ENCODE measurements around the gene HSPA2.
A peak's percentile ranks its signal among the peaks of the same experiment; 100 is the strongest.

Gene HSPA2

DNA sequence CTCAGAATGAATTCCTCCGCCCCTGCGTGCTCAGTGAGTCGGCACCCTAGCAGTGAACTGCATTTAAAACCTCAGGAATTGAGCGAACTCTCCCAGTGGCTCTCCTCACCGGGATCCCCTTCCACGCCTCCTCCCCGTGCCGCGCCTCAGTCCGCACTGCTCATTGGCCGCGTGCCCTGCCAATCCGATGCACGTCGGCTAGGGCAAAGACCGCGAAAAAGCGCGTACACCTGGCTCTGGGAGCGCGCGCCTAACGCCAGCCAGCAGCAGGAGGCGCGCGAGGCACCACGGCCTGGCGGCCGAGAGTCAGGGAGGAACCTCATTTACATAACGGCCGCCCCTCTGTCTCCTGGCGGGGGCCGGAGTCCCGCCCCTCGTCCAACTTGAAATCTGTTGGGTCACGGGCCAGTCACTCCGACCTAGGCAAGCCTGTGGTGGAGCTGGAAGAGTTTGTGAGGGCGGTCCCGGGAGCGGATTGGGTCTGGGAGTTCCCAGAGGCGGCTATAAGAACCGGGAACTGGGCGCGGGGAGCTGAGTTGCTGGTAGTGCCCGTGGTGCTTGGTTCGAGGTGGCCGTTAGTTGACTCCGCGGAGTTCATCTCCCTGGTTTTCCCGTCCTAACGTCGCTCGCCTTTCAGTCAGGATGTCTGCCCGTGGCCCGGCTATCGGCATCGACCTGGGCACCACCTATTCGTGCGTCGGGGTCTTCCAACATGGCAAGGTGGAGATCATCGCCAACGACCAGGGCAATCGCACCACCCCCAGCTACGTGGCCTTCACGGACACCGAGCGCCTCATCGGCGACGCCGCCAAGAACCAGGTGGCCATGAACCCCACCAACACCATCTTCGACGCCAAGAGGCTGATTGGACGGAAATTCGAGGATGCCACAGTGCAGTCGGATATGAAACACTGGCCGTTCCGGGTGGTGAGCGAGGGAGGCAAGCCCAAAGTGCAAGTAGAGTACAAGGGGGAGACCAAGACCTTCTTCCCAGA lies at the start of gene HSPA2:
HSPA2 (plus strand) TSS at position 534 of the 995 bp plus-strand sequence; CDS start at position 643, 109 bp downstream.
- peak; percentile 94 to 95 for DNase-seq (ENCODE audit: low read depth in 2 of 2)

DNA sequence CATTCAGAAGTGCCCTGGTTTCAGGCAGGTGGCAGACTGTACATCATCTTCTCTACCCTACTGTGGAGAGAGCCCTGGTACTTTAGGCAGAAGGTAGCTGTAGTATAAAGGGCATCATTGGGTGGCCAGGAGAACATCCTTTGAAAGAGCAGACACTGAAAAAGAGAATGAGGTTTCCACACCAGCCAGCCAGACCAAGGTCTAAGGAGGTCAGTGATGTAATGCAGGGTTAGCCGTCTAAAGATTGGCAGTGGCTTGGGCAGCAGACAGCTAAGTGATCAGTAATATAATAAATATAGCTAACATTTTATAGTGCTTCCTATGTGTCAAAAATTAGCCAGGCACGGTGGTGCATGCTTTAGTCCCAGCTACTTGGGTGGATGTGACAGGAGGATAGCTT lies 48.9 kb upstream of the HSPA2 start:
- DNase-seq (ENCODE audit: low read depth in 2 of 2): no peak

DNA sequence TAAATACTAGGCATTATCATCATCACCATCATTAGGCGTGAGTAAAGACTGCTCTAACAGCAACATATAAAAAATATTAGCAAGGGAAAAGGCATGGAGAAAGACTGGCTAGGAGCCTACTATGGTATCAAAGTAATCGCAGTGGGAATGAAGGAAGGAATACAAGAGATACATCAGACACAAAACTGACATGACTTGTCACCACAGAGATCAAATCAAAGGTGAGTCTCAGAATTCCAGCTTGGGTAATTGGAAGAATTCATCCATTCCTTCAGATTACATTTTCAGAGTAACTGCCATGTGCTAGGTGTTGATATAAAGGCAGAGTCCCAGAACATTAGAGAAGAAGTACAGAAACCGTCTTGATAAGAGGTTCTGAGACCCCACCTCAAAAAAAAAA lies 47.1 kb upstream of the HSPA2 start:
- no peak for DNase-seq (ENCODE audit: low read depth in 2 of 2)

DNA sequence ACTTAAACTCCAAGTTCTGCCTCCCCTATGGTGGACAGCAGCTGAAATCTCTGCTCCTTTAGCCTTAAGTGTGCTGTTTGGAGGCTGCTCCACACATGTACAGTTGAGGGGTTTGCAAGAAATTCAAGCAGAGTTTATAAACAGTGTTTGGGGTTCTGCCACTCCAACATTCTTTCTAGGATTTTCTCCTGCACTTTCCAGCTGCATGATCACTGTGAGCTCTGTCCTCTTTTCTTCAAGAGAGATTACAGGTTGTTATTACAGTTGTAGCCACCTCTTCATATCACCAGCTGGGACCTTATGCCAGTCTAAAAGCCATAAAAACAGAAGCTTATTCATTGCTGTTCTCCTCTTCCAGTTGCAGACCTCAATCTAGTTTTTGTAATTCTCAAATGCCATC lies 45.3 kb upstream of the HSPA2 start:
- DNase-seq (ENCODE audit: low read depth in 2 of 2): no peak

DNA sequence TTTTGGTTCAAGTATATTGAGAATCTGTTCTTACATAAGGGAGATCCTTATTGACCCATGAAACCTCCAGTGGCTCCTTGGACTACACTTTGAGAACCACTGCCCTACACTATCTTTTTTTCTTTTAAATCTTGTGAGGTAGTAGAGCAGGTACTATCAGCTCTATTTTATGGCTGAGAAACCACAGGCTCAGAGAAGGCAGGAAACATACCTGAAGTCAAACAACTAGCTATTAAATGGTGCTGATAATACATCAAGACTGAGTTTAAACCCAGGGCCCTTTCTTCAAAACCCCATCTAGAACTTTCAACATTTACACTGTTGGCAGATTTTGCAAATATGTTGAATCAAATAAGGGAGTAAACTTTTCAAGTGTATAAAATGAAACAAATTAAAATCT lies 43.8 kb upstream of the HSPA2 start:
- no peak for DNase-seq (ENCODE audit: low read depth in 2 of 2)

DNA sequence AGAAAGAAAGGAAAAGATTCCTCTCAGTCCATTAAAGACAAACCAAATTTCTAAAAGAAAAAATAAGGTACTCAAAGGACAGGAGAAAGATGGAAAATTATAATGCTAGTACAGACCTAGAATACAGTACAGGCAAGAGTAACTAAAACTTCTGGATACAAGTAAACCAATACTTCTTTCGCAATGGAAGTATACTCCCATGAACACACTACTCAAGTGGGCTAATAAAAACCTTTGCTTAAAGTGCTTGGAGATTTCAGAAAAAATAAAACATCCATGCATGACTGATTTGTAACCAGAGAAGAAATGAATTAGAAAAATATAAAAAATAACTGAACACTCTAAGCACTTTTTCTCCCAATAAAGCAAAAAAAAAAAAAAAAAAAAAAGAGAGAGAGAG lies 40.5 kb upstream of the HSPA2 start:
- DNase-seq (ENCODE audit: low read depth in 2 of 2): no peak

DNA sequence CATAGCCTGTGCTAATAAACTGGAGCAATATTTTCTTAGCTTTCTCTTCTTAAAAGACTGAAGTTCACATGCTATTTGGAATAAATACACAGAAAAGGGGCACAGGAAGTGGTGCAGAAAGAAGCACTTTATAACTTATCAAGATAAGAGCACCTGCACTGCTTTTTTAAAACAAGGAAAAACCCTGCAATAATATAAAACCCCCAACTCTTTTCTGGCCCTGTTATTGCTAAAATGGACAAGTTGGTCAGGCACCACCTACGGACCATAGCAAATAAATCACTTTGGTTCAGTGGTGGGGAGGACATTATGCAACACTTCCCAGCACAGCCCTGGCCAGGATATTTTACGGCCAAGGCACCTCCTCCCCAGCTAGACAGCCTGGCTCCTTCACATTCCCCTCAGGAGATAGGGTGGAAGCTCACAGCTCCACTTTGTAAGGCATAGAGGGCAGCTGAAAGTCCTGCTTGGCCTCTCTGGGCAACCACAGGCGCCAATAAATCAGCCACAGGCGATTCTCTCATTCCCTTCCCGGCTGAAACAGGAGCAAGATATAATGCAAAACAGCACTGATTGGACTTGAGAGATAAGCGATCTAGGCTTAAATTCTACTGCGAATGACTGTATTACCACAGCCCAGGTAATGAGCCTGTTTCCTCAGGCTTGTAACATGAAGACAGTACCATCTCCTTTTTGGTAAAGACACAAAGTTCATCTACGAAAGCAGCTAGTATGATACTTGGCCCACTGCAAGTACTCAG lies 39.0 kb upstream of the HSPA2 start:
- no peak for DNase-seq (ENCODE audit: low read depth in 2 of 2)

DNA sequence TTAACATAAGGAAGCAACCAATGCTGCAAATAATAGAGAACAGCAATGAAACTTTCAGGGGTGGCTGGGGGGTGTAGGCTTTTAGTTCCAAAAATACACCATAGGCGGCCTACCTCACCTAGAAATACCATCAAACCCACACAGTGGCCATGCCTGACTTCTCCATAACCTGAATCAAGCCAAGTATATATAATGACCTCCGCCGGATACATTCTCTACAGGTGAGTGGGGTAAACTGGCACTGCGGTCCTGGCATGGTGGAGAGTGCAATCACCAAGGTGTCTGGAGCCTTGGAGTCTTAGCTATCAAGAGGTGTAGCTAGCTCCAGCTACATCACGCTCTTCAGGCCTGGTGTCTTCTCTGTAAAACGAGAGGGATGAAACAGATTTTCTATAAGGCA lies 38.1 kb upstream of the HSPA2 start:
- no peak for DNase-seq (ENCODE audit: low read depth in 2 of 2)

DNA sequence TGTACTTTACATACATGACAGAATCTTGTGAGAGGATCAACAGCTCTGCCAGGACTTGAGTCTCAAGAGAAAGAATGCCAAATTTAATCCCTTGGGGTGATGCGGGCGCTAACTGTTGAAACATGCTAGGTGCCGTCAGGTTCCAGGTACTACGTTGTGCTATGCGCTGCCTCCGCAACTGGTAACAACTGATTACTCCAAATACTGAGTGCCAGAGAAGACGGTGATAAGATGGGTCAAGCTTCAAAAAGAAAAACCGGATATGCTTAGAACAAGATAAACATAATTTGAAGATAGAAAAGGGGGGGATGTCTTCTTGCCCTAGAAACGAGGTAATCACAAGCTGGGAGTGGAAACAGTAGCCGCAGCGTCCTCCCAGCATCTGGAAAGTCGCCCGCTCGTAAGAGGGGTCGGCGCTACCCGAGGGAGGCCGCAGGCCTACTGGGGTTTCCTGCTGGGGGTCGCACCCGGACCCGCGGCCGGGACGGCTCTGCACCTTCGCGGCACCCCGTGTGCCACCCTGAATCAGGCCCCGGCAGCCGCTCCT lies 37.6 kb upstream of the HSPA2 start:
- no peak for DNase-seq (ENCODE audit: low read depth in 2 of 2)

DNA sequence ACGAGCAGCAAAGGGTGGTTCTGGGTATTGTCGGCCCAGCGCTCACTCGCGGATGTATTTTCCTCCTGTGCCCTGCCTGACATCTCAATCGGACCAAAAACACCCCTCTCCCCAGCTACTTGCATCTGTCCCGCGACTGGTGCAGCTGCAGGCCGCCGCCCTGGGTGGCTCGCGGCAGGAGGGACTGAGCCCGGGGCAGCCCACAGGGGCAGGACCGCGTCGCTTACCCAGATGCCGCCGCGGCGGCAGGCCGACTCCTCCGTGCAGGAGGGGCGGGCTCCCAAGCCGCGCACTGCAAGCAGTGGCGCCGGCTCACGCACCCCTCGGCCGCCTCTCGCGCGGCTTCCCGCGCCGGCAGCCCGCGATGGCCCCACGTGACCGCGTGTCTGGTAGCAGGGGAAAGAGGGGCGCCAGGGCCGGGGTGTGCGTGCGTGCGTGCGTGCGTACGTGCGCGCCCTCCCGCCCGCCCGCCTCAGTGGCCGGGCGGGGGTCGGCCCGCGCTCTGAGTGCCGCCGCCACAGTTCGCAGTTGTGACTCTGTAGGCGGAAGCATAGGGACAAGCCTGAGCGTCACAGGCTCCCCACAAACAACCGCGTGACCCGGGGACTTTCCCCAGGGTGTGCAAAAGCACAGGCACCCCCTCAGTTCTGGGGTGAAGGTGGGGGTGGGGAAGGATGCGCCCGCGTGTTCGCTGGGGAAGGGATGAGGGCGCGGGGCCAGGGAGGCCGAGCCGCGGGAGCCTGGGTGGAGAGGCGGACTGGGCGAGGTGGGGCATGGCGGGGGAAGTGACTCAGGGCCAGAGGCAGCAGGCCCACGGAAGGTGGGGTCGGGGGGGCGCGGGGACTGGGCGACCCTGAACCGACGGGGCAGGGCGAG lies 36.9 kb upstream of the HSPA2 start, which contains the start of gene ZBTB25:
ZBTB25 (minus strand) TSS at position 405 of the 876 bp plus-strand sequence. CDS start 13,305 bp downstream, outside the sequence.
- DNase-seq (ENCODE audit: low read depth in 2 of 2): peak; percentile 84 to 90

DNA sequence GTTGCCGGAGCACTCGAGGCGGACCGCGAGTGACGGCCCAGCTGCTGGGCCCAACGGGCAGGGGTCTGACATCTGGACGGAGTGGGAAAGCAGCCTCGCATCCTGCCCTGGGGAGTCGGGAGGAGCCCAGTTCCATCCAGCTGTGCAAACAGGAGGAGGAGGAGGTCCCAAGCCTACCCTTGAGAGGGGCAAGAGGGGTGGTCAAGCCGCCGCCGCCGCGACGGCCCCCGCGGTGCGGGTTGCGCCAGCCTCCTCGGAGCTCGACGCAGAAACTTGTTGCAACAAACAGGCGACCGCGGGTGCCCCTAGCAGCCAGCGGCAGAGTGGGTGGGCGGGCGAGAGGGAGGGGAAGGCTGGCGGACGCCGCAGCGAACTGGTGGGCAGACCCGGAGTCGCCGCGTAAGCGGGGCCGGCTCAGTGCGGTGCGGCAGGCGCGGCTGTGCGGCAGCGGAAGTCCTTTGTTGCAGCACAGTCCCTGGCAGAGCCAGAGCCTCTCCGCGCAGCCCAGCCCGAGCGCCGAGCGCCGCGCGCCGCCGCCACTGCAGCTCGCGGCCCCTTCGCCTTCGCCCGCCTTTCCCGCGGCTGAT lies 36.1 kb upstream of the HSPA2 start, which contains the start of gene ZBTB1:
ZBTB1 (plus strand) TSS at position 461 of the 587 bp plus-strand sequence. CDS start 16,735 bp downstream, outside the sequence.
- peak; percentile 81 to 88 for DNase-seq (ENCODE audit: low read depth in 2 of 2)

DNA sequence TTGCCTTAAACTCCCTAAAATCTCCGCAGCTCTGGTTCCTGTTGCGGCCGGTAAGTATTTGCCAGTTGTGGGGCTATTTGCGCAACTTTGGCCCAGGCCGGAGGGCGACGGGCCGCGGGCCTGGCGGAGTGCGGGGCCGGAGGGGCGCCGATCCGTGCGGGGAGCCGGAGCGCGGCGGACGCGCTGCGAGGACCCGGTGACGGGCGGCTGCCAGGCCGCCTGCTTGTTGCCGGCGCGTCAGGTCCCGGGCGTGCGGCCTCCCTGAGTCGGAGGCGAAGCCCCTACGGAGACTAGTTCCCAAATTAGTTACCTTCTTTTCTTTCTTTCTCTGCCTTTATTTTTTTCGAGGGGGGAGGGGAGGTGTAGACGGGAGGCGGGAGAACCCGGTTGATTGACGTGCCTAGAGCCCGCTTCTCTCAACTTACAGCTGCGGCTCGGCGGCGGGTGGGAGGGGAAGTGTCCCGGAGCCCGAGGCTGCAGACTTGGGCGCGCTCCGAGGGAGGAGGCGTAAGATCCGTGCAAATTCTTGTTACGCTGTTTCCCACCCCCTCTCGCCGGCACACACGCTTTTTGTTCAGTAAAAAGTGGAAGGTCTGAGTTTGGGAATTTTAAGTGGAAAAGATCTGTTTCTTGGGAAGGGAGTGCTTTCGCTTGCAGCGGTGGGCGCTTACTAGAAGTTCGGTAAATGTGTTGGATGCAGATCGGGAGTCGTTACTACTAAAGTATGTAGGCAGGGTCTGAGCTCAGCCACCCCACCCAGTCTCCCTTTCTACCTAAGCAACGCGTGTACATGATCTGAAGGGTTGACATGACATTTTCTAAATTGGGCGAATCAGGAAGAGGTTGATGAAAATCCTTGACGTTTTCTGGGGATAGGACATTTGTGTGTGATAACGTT lies 35.4 kb upstream of the HSPA2 start:
- peak; percentile 77 to 85 for DNase-seq (ENCODE audit: low read depth in 2 of 2)

DNA sequence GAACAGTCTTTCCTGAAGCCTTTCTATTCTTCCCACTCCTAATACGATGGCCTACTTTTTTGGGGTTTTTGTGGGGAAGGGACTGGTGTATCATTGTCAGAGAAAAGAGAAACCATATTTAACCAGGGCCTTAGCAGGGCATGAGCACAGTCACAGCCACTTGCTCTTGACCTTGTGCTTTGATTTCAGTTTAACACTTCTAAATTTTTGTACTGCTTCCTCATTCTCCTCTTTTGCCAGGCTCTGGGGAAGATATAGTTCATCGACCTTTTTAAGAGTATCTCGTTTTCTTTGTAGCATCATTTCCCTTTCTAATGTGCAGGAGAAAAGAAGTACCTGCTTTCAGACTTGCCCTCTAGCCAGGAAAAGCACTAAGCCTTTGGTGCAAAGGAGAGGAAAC lies 33.8 kb upstream of the HSPA2 start:
- DNase-seq (ENCODE audit: low read depth in 2 of 2): no peak

DNA sequence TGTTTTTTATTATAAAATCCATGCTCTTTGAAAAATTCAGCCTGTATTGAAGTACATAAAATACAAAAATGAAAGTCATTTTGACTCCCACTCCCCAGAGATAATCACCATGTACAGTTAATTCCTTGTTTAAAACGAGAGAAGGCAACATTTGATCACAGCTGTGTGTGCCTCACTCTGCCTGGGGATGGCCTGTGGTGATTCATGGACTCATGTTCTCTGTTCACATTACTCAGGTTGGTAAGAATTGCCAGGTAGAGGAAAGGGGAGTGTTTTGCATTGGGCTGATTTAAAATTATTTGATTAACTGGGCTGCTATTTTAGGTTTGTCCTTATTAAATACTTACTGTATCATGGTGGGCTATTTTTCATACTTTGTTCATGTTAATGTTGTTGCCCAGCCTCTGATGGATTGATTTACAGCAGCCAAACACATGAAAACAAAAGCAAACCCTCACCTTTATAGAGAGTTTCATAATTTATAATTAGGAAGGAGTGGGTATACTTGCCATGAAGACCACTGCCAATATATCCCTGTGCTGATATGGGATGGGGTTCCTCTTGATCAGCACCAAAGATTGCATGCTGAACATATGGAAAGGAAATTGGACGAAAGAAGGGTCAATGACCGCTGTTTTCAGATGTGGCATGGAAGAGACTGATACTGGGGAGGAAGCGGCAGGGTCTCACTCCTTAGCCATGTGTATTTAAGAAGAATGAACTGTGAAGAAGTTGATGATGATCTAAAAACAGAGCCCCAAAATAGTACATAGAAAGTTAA lies 33.0 kb upstream of the HSPA2 start:
- DNase-seq (ENCODE audit: low read depth in 2 of 2): peak in 1 of 2 donors; percentile 19

DNA sequence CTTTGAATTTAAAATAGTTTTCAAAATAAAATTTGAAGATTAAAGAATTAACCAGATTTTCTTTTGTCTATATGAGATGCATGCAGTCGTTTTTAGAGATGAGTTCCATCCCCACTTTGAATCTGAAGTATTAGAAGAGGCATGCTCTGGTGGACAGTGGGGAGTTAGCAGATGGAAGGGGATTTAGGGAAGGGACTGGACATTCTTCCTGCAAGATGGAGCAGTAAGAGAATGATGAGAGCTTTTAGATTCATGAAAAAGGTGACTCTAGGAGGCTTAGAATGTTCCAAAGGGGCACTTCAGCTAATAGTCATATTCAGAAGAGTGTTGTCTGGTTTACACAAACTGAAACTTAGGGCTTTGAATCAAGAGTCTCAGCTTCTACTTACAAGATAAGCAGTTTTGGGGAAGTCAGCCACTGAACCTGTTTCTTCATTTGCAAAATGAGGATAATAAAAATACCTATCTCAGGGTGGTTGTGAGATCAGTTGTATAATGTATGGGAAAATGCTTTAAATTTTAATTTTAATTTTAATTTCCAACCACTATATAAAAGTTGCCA lies 32.2 kb upstream of the HSPA2 start:
- DNase-seq (ENCODE audit: low read depth in 2 of 2): no peak

DNA sequence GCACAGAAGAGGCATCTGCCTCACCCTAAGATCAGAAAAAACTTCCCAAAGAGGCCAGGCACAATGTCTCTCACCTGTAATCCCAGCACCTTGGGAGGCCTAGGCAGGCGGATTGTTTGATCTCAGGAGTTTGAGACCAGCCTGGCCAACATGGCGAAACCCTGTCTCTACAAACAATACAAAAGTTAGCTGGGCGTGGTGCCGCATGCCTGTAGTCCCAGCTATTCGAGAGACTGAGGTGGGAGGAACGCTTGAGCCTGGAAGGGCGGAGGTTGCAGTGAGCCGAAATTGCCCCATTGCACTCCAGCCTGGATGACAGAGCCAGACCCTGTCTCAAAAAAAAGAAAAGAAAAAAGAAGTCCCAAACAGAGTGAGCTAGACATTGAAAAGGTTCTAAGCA lies 31.5 kb upstream of the HSPA2 start:
- DNase-seq (ENCODE audit: low read depth in 2 of 2): no peak

DNA sequence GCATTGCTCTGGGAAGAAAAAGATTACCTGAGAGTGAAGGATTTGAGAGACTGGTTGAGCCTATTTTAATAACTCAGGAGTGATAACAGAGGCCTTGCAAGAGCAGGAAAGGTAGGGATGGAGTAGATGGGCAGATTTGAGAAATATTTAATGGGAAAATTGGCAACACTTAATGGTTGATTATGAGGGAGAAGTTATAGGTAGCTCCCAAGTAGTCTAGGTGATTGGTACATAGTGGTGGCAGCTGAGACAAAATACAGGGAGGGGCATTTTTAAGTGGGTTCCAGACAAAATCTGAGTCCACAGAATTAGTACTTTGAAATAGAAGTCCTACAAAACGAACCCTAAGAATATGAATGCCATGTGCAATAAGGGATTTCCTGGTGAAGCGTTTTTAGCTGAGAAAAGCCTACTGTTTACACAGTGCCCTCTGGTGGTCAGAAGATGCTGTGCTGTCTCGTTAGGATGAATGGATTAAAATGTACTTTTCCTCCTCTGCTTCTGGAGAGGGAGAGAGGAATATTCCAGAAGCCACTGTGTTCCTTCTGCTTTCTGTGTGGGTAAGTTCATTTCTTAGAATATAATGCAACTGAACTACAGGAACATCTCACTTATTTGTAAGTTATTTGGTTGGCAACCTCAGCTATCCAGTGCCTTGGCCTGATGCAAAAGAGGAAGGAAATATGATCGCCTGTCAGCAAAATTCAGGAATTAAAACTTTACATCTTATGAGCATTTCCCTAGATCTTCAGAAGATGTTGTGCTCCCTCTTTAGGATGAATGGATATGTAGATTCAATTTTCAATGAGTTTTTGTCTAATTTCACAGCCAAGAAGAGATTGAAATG lies 29.5 kb upstream of the HSPA2 start:
- peak; percentile 43 to 46 for DNase-seq (ENCODE audit: low read depth in 2 of 2)

DNA sequence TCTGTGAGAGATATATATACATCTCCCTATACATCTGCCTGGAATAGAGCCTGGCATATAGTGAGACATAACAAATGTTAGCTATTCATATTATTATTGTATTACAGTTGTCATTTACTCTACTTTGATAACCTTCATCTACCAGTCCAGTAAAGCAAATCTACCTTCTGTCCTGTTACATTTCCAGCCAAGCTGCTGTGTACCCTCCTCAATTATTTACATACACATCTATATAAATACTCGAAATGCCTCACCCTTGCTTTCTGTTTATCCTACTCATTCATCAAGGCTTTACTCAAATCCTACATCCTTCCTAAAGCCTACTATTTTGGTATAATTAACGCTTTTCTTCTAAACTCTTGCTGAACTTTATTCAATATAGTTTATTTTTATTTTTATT lies 27.3 kb upstream of the HSPA2 start:
- DNase-seq (ENCODE audit: low read depth in 2 of 2): no peak
